SK-N-SH (cell line): Measurements from ENCODE around the gene GSG1L. TPM values are rescaled to one million over a fixed set of nuclear protein-coding genes. Genes with fewer than 3 reads are reported as not detected.

Source experiments
- CTCF ChIA-PET: fragments of 300-600, 350-600 bp; formaldehyde crosslinking; extraction: SDS; loops from one replicate; lab custom pipeline; 2021; lab: Yijun Ruan, JAX
- POLR2A ChIA-PET: fragments of 350-600 bp; sonication (Branson Sonifier 250); formaldehyde crosslinking; extraction: SDS; loops from one replicate; lab custom pipeline; 2020; ENCODE audit warnings: antibody characterized with exemption, inconsistent platforms; lab: Yijun Ruan, JAX
- DNase-seq: peaks from one replicate; pipeline ENCODE4 v3.0.0; 2012
- H2AFZ ChIP-seq: fragments of 200-600 bp; sonication (generic); 2 replicates; pipeline ENCODE4 v1.8.1; 2016; ENCODE audit warnings: antibody characterized with exemption, mild to moderate bottlenecking, low read depth
- H3F3A ChIP-seq: fragments of 200-600 bp; sonication (generic); replicated peaks from 2 replicates; pipeline ENCODE3; 2016; ENCODE audit warnings: antibody characterized with exemption, mild to moderate bottlenecking; ENCODE audit not compliant: insufficient read depth
- H3K27ac ChIP-seq, 2 experiments: fragments of 200-500 bp in 1 of 2; fragments of 200-600 bp in 1 of 2; sonication (Bioruptor generic) in 1 of 2; sonication (generic), shearing (Covaris generic) in 1 of 2; 2 replicates each; pipeline versions ENCODE4 v1.5.1 to v1.6.1; 2014 to 2016; ENCODE audit warnings: low read depth in 2 of 2, inconsistent platforms in 1 of 2, low read length in 1 of 2, mild to moderate bottlenecking in 1 of 2, mixed read lengths in 1 of 2
- H3K27me3 ChIP-seq: fragments of 200-600 bp; sonication (generic), shearing (Covaris generic); 2 replicates; pipeline ENCODE4 v1.6.1; 2016; ENCODE audit warnings: mixed run types; ENCODE audit not compliant: insufficient read depth
- H3K36me3 ChIP-seq, 2 experiments: fragments of 200-500 bp in 1 of 2; fragments of 200-600 bp in 1 of 2; sonication (Bioruptor generic) in 1 of 2; sonication (generic) in 1 of 2; replicated peaks in 1 of 2; 2 replicates each; pipeline versions ENCODE3 to v1.5.1; 2014 to 2016; ENCODE audit warnings: low read length in 1 of 2, mild to moderate bottlenecking in 1 of 2; ENCODE audit not compliant: insufficient read depth in 2 of 2, control insufficient read depth in 1 of 2
- H3K4me1 ChIP-seq, 2 experiments: fragments of 200-500 bp in 1 of 2; fragments of 200-600 bp in 1 of 2; sonication (Bioruptor generic) in 1 of 2; sonication (generic), shearing (Covaris generic) in 1 of 2; 2 replicates each; pipeline versions ENCODE4 v1.5.1 to v1.6.1; 2014 to 2016; ENCODE audit warnings: low read depth in 1 of 2, low read length in 1 of 2, mixed run types in 1 of 2; ENCODE audit not compliant: insufficient read depth in 2 of 2, control insufficient read depth in 1 of 2
- H3K4me2 ChIP-seq: fragments of 200-600 bp; sonication (generic), shearing (Covaris generic); 2 replicates; pipeline ENCODE4 v1.6.1; 2017; ENCODE audit warnings: mixed run types
- H3K4me3 ChIP-seq, 2 experiments: fragments of 200-500 bp in 1 of 2; fragments of 200-600 bp in 1 of 2; sonication (Bioruptor generic) in 1 of 2; sonication (generic), shearing (Covaris generic) in 1 of 2; 2 replicates each; pipeline versions ENCODE4 v1.5.1 to v1.8.1; 2014 to 2016; ENCODE audit warnings: low read depth in 2 of 2, inconsistent platforms in 1 of 2, low read length in 1 of 2, mild to moderate bottlenecking in 1 of 2, mixed read lengths in 1 of 2, moderate library complexity in 1 of 2
- H3K79me2 ChIP-seq: fragments of 200-600 bp; sonication (generic); 2 replicates; pipeline ENCODE4 v1.8.1; 2017; ENCODE audit warnings: mild to moderate bottlenecking; ENCODE audit not compliant: insufficient read depth
- H3K9ac ChIP-seq: fragments of 200-600 bp; sonication (generic); 2 replicates; pipeline ENCODE4 v1.6.1; 2017; ENCODE audit warnings: mixed run types
- H3K9me2 ChIP-seq: fragments of 200-600 bp; sonication (generic); 2 replicates; pipeline ENCODE4 v1.6.1; 2017; ENCODE audit warnings: mixed run types
- H3K9me3 ChIP-seq: fragments of 200-600 bp; sonication (generic); 2 replicates; pipeline ENCODE4 v1.6.1; 2017; ENCODE audit warnings: mixed run types, mild to moderate bottlenecking, moderate library complexity
- H4K20me1 ChIP-seq: fragments of 200-600 bp; sonication (generic); 2 replicates; pipeline ENCODE4 v1.6.1; 2017; ENCODE audit warnings: mild to moderate bottlenecking, mixed run types; ENCODE audit not compliant: insufficient read depth
- CHD2 ChIP-seq: fragments of 150-350 bp; IDR thresholded peaks from 2 replicates; pipeline ENCODE4 v1.6.1; 2018; ENCODE audit warnings: low read length; ENCODE audit not compliant: partially characterized antibody
- FOXM1 ChIP-seq: IDR thresholded peaks from 2 replicates; pipeline ENCODE4 v1.4.0; 2012; ENCODE audit warnings: low read depth, mild to moderate bottlenecking
- IRF3 ChIP-seq: fragments of 150-350 bp; IDR thresholded peaks from 2 replicates; pipeline ENCODE4 v1.6.1; 2016; ENCODE audit warnings: mild to moderate bottlenecking, low read depth, low read length
- JUND ChIP-seq: IDR thresholded peaks from 2 replicates; pipeline ENCODE4 v1.4.0; 2012
- MEF2A ChIP-seq: IDR thresholded peaks from 2 replicates; pipeline ENCODE4 v1.4.0; 2012; ENCODE audit warnings: low read depth, borderline replicate concordance
- PBX3 ChIP-seq: IDR thresholded peaks from 2 replicates; pipeline ENCODE4; 2012
- RAD21 ChIP-seq: IDR thresholded peaks from 2 replicates; pipeline ENCODE4 v1.6.1; 2012; ENCODE audit warnings: mild to moderate bottlenecking, low read length
- RCOR1 ChIP-seq: fragments of 150-350 bp; IDR thresholded peaks from 2 replicates; pipeline ENCODE4 v1.6.1; 2017; ENCODE audit warnings: antibody characterized with exemption, low read length
- RXRA ChIP-seq: IDR thresholded peaks from 2 replicates; pipeline ENCODE4 v1.4.0; 2012; ENCODE audit warnings: low read depth, mild to moderate bottlenecking, borderline replicate concordance
- SMC3 ChIP-seq: IDR thresholded peaks from 2 replicates; pipeline ENCODE4 v1.6.1; 2012; ENCODE audit warnings: low read depth, low read length, improper control_type of control experiment
- TCF12 ChIP-seq: IDR thresholded peaks from 2 replicates; pipeline ENCODE4 v1.4.0; 2012
- TEAD4 ChIP-seq: IDR thresholded peaks from 2 replicates; pipeline ENCODE4 v1.4.0; 2012; ENCODE audit warnings: mild to moderate bottlenecking, borderline replicate concordance; ENCODE audit not compliant: insufficient read depth
- USF1 ChIP-seq: IDR thresholded peaks from 2 replicates; pipeline ENCODE4 v1.4.0; 2012; ENCODE audit warnings: low read depth, borderline replicate concordance
- USF2 ChIP-seq: fragments of 150-350 bp; IDR thresholded peaks from 2 replicates; pipeline ENCODE4 v1.6.1; 2017; ENCODE audit warnings: antibody characterized with exemption, low read length, low read depth, borderline replicate concordance
- YY1 ChIP-seq: IDR thresholded peaks from 2 replicates; pipeline ENCODE4 v1.4.0; 2012; ENCODE audit warnings: low read depth, mild to moderate bottlenecking
- ZBTB33 ChIP-seq: IDR thresholded peaks from 2 replicates; pipeline ENCODE4 v1.4.0; 2012; ENCODE audit warnings: low read depth, borderline replicate concordance
- WGBS: methylation state at CpG from one replicate; pipeline ENCODE4 v1.1.6; 2017; ENCODE audit warnings: low lambda C conversion rate; 5-methylcytosine and 5-hydroxymethylcytosine counted together
- polyA plus RNA-seq, 3 experiments: library from polyadenylated mRNA; depleted of rRNA; stranded (reverse); fragments of >200 nt; gene quantifications; 2 replicates each; pipeline ENCODE4 v1.2.3, GENCODE V29; 2012

The GSG1L gene
- polyA plus RNA-seq, 1 of the 3 experiments (the other 2 are of a cell fraction), result not detected

- CTCF ChIA-PET, result interaction anchor here (1.1 to 2.9 kb wide), 2 partner anchors 92 to 199 kb away, joined by 3 to 21 read pairs; no protein-coding TSS in a partner anchor
- Histone ChIP-seq H3K79me2 (no peaks in the 10 kb centered on the region), H3K9me3 (no peaks in the 10 kb centered on the region), H3K36me3 (no peaks in the 10 kb centered on the region), H3K9ac (no peak overlapping the region), H3K27ac (no peak overlapping the region), H3F3A (no peaks in the 10 kb centered on the region), H3K4me1 (peaks cover 0 to 5% of the 10 kb centered on the region in 2 experiments; a peak in 1 of 4 replicates), H3K4me3 (no peak overlapping the region), H2AFZ (no peak overlapping the region), H3K4me2 (no peak overlapping the region), H4K20me1 (no peaks in the 10 kb centered on the region), H3K9me2 (no peaks in the 10 kb centered on the region), H3K27me3 (no peaks in the 10 kb centered on the region)
- POLR2A ChIA-PET, result no interaction called here
- WGBS, result 34% methylated on average over 4 of the region's 4 CpGs
- TF ChIP-seq RCOR1 (no peak), JUND (no peak), SMC3 (no peak), RXRA (no peak), TEAD4 (no peak), MEF2A (no peak), YY1 (no peak), IRF3 (no peak), USF1 (no peak), RAD21 (no peak), TCF12 (no peak), ZBTB33 (no peak), USF2 (no peak), FOXM1 (no peak), CHD2 (no peak), PBX3 (no peak)
- no peak for DNase-seq
Observed at GRCh38 chr16:27978876-27979275, 84.6 kb downstream of the GSG1L start.
